Stimulated activated CD4-positive, alpha-beta T cell treated with anti-CD3 and anti-CD28 coated beads, Interleukin-2, amount 100 ng/mL, for 48 hours (primary cell): Measurements from ENCODE around the gene PDE6H.

ENCODE experiments used
- DNase-seq, 2 donors: peaks; one replicate each; pipeline ENCODE4 v3.0.0-alpha.2; 2020

Gene PDE6H

DNA sequence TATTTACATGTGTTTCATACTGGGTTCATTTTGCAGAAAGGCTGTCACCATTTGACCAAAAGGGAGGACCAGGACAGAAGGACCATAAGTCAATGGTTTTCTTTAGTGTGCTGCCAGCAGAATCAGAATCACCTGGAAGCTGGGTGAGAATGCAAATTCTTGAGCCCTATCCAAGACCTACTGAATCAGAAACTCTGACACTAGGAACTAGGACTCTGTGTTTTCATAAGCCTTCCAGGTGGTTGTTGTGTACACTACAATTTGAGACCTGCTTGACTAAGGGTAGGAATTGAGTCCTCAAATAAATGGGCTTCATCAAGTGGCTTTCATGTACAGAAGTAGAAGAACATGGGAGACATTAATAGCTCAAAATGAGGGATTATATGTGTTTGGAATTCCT, 32.2 kb downstream of the PDE6H start:
- DNase-seq = no peak

DNA sequence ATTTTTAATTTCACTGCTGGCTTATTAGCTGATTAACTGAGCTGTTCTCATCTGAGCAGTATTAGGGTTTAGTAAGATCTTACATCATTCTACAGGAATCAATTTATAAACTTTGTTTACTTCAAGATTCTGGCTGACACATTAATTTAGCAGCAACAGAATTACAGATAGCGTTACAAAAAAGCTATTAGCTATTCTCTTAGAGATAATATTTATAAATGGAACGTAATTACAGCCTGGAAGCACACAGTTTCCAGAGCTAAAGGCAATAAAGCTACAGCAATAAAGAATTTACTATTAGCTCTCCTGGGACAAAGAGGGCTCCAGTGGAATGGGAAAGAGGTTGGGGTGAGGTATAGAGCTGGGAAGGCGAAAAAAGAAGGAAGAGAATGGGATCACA, 34.7 kb downstream of the PDE6H start:
- no peak for DNase-seq

- DNase-seq = no peak
These were observed 38.3 kb downstream of the PDE6H start for GRCh38 chr12:15011162-15011561.

GRCh38 chr12:15013634-15014179, 40.9 kb downstream of the PDE6H start:
- no peak for DNase-seq

DNA sequence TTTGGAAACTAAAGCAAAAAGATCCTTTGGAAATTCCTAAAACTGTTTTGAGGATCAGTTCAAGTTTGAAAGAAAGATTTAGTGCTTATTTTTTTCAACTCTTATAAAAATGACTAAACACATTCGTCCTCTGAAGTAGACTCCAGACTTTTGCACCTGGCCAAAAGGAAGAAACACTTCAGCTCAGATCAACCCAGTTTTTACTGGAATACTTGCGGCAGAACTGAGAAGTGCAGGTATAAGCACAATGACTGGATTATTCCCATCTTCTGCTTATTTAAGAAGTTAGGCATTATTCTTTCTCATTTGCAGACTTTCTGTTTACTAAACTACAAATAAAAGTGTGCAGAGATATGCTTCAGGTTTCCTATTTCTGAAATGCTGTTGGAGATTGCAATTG, 41.9 kb downstream of the PDE6H start:
- no peak for DNase-seq

DNA sequence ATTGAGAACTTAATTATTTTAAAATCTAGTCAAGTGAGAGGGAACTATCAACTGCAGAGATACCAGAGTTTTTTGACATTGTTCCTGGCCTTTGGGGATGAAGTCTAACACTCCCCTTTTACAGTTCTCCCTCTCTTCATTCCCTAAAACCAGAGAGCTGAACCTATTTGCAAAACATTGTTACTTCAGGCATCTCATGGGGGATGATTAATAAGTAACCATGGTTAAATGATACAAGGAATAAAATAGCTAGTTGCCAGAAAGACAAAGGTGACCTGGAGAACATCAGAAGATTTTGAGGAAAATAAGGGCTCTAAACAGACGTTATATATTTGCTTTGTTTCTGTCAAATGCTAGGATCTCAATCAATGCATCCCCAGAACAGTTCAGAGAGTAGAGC, 42.3 kb downstream of the PDE6H start:
- DNase-seq = no peak

- DNase-seq = no peak
These were observed 47.3 kb downstream of the PDE6H start for GRCh38 chr12:15020156-15020555.
